ENCODE data around the gene CAV2.

CAV2 gene

DNA sequence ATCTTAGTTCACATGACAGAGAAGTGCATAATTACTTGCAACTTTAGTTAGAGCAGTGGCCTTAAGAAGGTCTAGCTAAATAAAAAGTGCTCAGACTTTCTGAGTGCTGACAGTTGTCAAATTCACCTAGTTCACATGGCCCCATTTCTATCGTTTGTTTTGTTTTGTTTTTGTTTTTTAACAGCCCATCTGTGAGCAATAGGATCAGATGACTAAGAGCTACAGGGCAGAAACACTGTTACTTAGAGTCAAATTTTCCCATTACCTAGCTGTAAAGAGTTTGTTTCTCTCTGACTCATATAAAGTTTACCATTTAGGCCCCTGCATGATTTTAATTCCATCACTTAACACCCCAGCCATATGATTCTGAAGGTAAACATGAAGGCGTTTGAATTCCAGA is 44.1 kb downstream of the CAV2 start:
- no peak for DNase-seq (ENCODE audit: low read depth)
- TF ChIP-seq, protein P1, sequence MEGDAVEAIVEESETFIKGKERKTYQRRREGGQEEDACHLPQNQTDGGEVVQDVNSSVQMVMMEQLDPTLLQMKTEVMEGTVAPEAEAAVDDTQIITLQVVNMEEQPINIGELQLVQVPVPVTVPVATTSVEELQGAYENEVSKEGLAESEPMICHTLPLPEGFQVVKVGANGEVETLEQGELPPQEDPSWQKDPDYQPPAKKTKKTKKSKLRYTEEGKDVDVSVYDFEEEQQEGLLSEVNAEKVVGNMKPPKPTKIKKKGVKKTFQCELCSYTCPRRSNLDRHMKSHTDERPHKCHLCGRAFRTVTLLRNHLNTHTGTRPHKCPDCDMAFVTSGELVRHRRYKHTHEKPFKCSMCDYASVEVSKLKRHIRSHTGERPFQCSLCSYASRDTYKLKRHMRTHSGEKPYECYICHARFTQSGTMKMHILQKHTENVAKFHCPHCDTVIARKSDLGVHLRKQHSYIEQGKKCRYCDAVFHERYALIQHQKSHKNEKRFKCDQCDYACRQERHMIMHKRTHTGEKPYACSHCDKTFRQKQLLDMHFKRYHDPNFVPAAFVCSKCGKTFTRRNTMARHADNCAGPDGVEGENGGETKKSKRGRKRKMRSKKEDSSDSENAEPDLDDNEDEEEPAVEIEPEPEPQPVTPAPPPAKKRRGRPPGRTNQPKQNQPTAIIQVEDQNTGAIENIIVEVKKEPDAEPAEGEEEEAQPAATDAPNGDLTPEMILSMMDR (IDR thresholded peaks at IDR 0.05; ENCODE audit: control insufficient read depth, insufficient read depth, low read depth, low read length, missing control alignments): no peak
- no peak overlapping the region for H3K4me3 ChIP-seq (ENCODE audit: control insufficient read depth, low read depth, low read length)

DNA sequence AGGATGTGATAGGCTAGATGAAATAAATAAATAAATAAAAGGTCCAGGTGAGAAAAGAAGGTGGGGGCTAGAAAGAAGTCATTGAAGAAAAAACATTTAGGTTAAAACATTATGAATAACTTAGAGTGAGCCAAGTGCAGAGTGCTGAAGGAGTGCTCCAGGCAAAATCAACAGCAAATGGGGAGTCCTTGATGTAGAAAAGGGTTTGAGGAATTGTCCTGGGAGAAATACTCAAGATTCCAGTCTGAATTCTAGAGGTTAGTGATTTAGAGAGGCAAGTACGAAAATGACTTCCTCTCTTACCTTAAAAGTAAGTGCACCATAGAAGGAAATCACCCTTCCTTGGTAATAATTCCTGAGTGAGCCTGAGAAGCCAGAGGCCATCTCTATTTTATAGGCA is 44.9 kb downstream of the CAV2 start:
- DNase-seq (ENCODE audit: low read depth): no peak
- no peak overlapping the region for H3K4me3 ChIP-seq (ENCODE audit: control insufficient read depth, low read depth, low read length)
- TF ChIP-seq, protein P1 (IDR thresholded peaks at IDR 0.05; ENCODE audit: control insufficient read depth, insufficient read depth, low read depth, low read length, missing control alignments): no peak

- no peak for DNase-seq (ENCODE audit: low read depth)
- TF ChIP-seq, protein P1 (IDR thresholded peaks at IDR 0.05; ENCODE audit: control insufficient read depth, insufficient read depth, low read depth, low read length, missing control alignments): no peak
Measured at GRCh38 chr7:116545411-116545993, 46.0 kb downstream of the CAV2 start.

GRCh38 chr7:116546054-116546453 is 46.5 kb downstream of the CAV2 start:
- DNase-seq (ENCODE audit: low read depth): no peak
- no peak overlapping the region for H3K4me3 ChIP-seq (ENCODE audit: control insufficient read depth, low read depth, low read length)
- TF ChIP-seq, protein P1 (IDR thresholded peaks at IDR 0.05; ENCODE audit: control insufficient read depth, insufficient read depth, low read depth, low read length, missing control alignments): no peak

More at GRCh38 chr7:116545411-116545993, 46.0 kb downstream of the CAV2 start:
- H3K4me3 ChIP-seq (ENCODE audit: control insufficient read depth, low read depth, low read length): no peak overlapping the region

DNA sequence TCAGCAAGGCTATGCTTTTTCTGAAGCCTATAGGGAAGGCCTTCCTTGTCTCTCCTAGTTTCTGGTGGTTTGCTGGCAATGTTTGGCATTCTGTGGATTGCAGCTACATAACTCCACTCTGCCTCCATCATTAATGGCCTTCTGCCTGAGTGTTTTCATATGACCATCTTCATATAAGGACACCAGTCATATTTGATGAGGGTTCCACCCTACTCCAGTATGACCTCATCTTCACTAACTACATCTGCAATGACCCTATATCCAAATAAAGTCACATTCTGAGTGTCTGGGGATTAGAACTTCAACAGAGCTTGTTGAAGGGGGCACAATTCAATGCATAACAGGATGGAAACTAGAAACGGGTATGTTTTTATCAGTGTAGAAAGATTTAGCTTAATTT is 47.4 kb downstream of the CAV2 start:
- no peak for DNase-seq (ENCODE audit: low read depth)
- TF ChIP-seq, protein P1 (IDR thresholded peaks at IDR 0.05; ENCODE audit: control insufficient read depth, insufficient read depth, low read depth, low read length, missing control alignments): no peak
- no peak overlapping the region for H3K4me3 ChIP-seq (ENCODE audit: control insufficient read depth, low read depth, low read length)

DNA sequence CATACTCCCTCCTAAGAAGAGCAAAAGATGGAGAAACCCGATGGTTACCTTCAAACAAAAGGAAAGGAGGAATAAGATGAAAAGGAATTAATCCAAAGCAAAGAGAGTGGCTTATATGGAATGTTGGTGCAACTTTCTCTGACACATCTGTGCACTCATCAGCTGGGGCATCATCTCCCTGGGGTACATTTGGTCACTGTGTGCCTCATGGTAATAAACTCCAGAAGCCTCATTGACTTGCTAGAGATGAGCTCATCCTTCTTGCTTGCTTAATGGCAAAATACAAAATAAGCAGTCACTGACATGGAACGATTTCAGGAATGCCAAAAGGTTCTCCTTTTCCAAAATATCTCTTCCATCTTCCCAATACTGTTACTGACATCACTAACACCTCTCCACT is 47.8 kb downstream of the CAV2 start:
- TF ChIP-seq, protein P1 (IDR thresholded peaks at IDR 0.05; ENCODE audit: control insufficient read depth, insufficient read depth, low read depth, low read length, missing control alignments): no peak
- H3K4me3 ChIP-seq (ENCODE audit: control insufficient read depth, low read depth, low read length): no peak overlapping the region
- peak; percentile 62 for DNase-seq (ENCODE audit: low read depth)

- no peak overlapping the region for H3K4me3 ChIP-seq (ENCODE audit: control insufficient read depth, low read depth, low read length)
- TF ChIP-seq, protein P1 (IDR thresholded peaks at IDR 0.05; ENCODE audit: control insufficient read depth, insufficient read depth, low read depth, low read length, missing control alignments): no peak
- DNase-seq (ENCODE audit: low read depth): no peak
Measured at GRCh38 chr7:116548506-116548905, 49.0 kb downstream of the CAV2 start.
